ACHN (cell line): ENCODE results near the gene A2M.

Experiments used
- DNase-seq: peaks from one replicate; pipeline ENCODE4 v3.0.0-alpha.2; 2015
- in situ Hi-C: cut with HindIII; loops from 2 replicates; pipeline ENCODE4 v1.10.0; 2017; ENCODE audit warnings: low sequenced_read_pairs, low pct_ligation_motif_present, low pct_unique_long_range_greater_than_20kb

The A2M gene

DNA sequence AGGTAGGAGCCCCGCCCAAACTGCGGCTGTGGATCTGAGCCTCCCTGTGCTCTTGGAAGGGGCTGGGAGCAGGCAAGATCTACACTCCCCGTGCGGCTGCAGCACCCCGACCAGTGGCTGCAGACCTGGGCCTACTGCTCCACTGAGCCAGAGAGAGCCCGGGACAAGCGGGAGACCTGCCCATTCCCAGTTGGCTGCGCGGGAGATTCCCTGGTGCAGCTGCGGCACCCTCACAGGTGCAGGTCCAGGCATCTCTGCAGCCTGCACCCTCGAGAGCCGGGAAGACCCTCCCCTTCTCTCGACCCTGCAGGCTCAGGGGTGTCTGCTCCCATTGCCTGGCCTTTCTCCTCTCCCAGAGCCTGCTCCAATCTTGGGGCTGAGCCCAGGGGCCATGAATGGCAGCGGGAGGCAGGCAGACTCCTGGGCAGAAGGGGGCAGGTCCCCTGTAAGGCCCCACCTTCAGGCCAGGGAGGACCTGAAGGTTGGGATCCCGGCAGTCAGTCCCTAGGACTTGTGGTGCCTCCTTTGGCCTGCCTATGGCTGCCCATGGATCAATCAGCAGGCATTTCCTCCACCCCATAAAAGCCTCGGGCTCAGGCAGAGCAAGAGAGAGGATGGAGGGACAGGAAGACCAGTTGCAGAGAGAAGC lies 8.8 kb upstream of the A2M start:
- no peak for DNase-seq
- in situ Hi-C loops = no loop called here

DNA sequence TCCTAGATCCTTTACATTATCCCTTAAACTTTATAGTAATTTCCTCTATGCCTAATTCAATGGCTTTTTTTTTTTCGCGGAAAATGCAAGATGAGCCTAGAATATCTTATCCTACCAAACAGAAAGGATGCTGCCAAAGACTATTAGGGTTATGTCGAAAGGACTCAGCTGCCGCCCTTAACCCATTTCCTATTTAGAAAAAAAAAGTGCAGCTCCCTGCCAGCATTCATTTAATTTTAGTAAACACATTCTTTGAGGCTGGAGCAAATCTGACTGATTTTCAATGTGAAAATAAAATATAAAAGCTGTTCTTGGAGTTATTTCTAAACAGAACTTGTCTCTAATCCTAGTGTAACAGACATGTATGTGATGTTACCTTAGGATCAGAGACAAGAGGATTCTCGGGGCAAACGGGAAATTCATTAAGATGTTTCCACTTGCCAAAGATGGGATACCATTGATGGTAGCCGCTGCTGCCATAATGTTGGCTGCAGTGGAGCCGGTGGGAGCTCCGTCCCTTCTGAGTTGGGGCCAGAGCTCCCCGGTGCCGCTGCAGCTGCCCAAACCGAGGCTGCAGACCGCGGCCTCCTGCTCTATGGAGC lies 8.2 kb upstream of the A2M start:
- no peak for DNase-seq
- in situ Hi-C loops = no loop called here

DNA sequence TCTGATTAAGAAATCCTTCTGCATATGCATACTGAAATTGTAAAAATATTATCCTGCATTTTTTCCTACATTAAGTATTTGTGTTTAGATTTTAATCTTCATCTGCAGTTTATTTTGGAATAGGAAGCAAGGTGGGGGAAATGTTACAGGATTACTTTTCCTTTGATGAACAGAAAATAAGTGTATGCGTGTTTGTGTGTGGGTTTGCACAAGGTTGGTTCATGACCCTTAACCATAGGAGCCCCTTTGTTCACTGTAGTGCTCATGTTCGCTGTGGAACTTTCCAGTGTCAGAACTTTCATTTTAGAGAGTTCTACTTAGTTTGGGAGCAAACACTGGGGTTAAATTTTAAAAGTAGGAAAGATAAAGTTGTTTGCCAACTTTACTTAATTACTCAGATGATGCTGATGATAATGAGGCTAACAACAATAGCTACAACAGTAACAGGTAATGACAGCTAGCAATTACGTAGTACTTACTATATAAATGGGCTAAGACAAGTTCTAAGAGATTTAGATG lies 6.4 kb upstream of the A2M start:
- in situ Hi-C loops = no loop called here
- no peak for DNase-seq

DNA sequence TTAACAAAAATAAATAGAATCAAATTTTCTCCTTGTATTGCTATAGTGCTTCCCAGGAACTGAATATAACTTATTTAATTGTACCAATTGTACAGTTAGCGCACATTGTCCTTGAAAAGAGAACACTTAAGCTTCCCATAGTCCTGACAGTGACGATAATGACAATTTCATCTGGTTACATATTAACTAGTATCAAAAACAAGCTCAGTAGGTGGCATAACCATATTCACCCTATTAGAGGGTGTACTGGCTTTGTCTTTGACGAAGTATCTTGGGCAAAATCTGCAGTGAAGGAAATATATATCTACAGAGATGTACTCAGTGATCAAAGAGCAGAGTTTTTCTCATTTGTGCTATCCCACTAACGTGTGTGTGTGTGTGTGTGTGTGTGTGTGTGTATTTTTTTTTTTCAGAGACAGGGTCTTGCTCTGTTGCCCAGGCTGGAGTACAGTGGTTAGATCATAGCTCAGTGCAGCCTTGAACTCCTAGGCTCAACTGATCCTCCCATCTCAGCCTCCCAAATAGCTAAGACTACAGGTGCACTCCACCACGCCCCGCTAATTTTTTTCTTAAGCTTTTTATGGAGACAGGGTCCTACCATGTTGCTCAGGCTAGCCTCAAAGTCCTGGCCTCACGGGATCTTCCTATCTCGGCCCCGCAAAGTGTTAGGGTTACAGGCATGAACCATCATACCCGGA lies 4.9 kb upstream of the A2M start:
- in situ Hi-C loops = no loop called here
- DNase-seq = no peak

DNA sequence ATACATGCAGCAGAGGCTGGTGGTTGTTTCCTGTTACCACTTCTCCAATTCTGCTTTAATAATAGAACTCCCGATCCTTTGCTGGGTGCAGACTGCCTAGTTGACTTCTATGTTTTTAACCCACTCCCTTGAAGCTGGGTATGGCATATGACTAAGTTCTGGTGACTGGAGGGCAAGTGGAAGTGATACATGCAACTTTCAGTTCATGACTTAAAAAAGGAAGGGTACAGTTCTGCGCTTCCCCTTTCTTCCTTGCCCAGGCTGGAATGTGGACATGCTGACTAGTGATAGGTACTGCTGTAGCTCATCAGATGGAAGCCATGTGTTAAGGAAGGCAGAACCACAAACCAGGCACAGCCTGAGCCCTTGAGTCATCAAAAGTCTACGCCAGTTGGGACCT lies 2.4 kb upstream of the A2M start:
- in situ Hi-C loops = no loop called here
- no peak for DNase-seq

DNA sequence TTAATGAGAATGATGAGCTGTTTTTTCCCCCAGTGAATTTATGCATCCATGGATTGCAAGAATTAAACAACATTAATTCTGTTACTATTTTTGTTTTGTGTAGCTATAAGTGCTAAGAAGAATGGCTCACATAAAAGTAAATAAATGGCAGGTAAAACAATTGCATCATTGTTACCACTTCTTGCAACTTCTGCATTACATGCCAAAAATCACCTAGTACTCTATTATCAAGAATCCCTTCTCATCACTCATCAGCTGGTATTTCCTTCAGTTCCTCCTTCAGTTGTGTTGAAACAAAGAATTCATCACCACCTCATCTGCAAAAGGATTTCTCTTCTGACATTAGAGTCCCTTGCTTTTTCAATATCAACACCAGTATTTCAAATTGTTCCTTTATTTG lies 773 bp downstream of the A2M start:
- in situ Hi-C loops = no loop called here
- no peak for DNase-seq

DNA sequence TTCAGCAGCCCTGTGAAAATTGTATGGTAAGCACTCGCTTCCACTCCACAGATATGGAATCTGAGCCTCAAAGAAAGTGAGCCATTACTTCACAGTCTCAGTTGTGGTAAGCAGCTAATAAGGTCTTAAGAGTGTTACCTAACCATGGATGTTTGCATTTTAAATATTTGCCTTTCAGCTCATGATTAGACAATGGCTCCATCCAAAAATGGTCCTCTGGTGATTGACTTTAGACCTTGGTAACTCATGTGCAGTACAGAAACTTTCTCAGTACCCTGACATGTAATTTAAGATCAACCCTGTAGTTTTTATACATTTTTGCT lies 1.8 kb downstream of the A2M start:
- no peak for DNase-seq
- in situ Hi-C loops = no loop called here

DNA sequence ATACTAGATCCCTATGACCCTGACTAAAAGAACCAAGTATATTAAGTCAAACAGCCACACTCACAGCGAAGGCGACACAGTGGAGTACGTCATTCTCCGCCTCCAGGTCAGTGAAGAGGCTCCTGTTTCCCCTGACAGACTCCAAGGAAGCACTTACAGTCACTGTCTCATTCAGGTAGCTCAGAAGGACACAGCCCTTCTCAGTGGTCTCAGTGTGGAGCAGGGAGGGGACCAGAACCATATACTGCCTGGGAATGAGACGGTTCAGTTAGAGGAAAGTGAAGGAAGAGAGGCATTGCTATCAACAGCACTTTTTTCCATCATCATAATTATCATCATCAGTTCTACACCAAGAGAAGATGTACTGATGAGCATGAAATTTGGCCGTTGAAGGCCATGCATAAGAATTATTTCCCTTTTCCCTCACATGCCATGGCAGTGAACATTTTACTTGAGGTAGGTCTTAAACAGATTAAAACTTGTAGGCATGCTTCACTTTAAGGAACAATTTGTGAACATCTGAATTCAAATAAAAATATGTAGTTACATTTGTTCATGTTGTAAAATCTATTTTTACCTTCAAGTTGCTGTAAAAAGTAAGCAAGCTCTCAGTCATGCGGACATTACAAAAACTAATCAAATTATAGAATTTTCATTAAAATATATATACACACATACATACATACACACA lies 2.3 kb downstream of the A2M start:
- in situ Hi-C loops = no loop called here
- DNase-seq = no peak

DNA sequence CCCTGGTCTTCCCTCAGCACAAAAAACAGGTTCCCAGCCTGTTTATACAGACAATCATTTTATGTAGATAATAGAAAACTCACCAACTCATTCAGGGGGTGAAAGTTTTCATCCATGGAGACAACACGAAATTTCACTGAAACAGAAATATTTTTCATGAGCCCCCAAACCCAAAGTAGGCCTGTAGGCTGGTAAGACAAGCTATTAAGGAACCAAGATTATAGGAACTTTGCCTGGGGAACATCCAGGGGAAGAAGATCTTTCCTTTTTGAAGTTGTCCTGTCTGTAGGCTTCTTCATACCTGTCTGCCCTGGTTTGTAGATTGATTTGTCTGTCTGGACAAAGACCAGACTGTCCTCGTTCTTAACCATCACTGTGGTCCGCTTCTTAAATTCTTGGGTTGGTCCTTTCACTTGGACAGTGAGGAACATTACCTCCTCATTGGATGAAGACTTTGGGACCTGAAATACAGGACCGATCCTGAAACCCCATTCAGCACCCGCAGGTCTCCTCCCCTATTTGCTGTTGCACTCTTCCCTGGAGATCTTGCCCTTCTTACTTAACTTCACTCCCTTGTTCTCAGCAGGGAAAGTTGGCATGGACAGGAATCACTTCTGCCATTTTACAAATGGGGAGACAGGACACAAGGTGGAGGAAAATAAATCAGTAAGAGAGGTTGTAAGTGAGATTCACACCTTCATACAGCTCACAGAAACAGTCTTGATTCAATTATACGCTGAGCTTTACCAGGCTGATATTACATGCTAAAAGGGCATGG lies 3.5 kb downstream of the A2M start:
- no peak for DNase-seq
- in situ Hi-C loops = no loop called here

DNA sequence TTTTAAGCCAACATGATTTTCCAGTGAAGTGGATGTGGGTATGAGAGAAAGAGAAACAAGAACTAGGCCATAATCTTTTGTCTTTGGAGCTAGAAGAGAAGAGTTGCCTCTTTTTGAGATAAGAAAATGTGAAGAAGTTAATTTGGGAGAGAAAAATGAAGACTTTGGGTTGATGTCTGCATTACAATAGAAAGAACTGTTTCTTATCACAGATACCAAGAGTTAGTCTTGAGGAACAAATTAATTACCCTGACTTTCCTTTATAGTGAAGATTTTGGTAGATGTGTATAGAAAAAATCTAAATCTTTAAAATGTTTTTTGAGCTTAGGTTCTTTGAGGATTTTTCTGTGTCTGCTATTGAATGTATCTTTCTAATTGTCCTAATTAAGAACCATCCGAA lies 4.2 kb downstream of the A2M start:
- in situ Hi-C loops = no loop called here

DNA sequence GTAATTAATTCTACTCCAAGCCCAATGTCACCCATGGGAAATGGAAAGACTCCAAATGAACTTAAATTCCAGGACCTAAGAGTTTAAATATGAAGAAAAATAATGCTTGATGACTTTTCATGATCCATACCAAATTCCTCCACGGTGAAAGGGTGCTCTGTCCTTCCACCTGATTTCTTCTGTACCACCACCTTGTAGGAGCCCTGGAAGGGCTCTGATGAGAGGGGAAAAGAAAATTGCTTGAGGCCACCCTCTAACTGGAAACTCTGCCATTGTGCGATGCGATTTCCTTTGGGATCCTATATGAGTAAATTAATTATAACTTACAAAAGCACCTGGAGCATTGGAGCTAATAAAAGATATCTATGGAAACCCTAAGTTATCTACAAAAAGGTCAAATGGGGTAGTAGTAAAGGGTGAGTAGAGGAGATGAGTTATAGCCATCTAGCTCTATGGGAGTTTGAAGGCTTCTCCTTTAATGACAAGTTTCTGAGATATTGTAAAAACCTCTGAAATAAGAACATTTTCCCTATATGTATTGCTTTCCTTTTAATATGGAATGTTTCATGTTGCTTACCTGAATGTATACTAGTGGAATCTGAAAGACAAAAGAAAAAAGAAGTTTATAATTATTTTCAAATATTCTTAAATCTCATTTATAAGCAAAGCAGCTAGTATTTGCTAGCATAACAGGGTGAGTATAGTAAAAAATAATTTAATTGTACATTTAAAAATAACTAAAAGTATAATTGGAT lies 5.8 kb downstream of the A2M start:
- in situ Hi-C loops = no loop called here

More for the DNA sequence above, 4.2 kb downstream of the A2M start:
- no peak for DNase-seq

DNA sequence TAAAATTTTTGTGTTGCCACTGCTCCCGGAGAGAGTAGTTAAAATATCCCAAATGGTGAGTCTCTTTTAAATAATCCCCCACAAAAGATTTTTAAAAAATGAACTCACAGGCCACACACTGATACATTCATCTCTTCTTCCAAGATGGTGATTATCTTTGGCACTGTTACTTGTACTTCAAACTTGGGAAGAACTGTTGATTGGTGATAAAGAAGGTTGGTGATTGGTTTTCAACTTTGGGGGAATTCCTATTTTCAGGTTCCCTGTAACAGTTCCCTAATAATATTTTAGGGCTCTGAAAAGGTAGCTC lies 6.6 kb downstream of the A2M start:
- in situ Hi-C loops = no loop called here
- DNase-seq = no peak

More for the DNA sequence above, 5.8 kb downstream of the A2M start:
- no peak for DNase-seq

DNA sequence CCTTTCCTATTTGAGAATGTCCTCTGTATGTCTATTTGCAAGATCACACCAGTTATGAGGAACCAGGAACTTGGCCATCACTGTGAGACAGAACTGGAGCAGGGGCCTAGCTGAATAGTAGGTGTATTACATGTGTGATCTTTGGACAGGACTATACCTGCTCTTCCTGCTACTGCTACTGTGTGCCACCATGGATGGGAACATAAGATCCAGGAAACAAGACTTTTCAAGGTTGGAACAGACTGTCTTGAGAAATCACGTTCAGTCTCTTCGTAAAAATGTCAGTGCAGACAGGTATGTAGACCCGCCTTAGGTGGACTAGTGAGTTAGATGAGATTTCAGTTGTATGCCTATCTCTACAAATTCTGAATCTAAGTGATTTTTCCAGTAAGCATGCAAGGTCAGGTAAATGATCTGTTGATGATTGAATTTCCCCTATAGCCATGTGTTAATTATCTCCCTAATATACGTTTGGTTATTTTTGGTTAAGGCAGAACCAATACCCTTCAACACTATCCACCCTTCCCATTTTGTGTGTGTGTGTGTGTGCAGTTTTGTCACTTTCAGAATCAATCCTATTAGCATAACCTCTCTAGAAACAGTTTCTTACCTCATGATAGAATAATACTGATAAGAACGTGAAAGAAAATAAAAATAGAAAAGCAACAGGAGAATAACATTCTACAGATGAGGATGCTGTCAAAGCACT lies 7.1 kb downstream of the A2M start:
- in situ Hi-C loops = no loop called here
- no peak for DNase-seq

DNA sequence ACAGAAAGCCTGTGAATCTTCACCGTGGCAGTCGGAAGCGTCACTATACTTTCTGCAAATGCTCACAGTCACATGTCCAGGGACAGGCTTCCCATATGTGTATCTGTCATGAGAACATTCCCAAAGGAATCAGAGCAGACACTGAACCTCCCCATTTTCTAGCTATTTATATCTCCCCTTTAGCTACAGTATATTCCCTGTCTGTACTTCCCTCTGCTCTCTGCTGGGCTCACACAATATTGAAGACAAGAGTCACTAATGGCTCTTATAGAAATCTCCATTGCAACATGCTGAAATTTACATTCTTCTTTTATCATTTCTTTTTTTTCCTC lies 8.2 kb downstream of the A2M start:
- no peak for DNase-seq
- in situ Hi-C loops = no loop called here

DNA sequence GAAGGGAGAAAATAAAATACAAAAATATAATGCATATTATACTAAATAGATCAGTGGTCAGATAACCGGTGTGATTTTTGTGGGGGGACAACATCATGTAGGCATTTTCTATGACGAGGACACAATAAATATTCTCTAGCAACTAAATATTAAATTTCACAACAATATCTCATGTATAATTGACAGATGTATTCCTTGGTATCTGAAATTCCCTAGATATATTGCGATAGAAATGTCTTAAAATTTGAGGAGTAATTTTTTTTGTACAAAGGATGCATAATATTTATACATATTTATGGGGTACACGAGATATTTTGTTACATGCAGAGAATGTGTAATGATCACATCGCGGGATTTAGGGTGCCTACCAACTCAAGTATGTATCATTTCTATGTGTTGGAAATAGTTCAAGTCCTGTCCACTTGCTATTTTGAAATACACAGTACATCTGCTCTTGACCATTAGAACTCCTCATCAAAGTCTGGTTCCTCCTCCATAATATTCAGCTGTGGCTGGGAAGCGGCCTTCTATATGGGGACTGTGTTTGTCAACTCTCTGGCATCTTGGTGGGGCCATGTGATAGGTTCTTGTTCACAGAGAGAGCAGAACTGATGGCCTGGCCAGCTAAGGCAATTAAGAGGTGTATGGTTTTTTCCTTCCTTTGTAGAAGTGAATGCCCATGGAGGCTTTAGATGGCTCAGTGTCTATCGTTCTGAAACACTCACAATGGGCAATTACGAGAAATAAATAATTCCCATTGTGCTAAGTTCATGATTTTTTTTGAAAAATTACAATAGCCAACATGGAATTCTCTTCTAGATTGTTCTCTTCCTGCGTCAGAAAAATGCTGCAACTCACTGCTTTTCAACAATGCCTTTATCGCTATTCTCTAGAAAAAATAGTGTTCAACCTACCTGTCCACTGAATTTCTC lies 8.8 kb downstream of the A2M start:
- in situ Hi-C loops = no loop called here
- DNase-seq = no peak

DNA sequence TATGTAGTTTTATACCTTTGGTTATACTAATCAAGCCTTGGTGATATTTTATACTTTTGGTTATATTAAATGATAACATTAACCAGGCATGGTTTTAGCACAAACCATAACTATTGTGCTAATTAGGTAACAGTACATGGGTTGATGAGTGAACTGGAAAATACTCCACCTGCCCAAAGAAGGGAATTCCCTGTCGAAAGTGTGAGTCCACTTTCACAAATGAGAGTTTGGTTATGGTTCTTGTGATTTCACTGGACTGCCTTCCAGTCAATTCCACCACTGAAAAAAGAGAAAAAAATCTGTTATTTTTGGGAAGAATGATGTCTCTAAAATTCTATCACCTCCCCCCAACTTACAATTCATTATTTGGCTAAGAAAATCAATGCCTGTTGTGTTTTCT lies 9.7 kb downstream of the A2M start:
- DNase-seq = no peak
- in situ Hi-C loops = no loop called here
